Effector memory CD4-positive, alpha-beta T cell (primary cell): ENCODE measurements around the gene VCL.
A peak's percentile ranks its signal among the peaks of the same experiment; 100 is the strongest.
"Not testable (repeated sequence)": the region's sequence is repeated elsewhere in the genome, so short reads cannot be mapped to it uniquely, and the experiment has no call there.

Experiments
- DNase-seq, 3 donors: peaks; one replicate each; pipeline ENCODE4 v3.0.0-alpha.2; 2020
- H3K27ac ChIP-seq: 2 replicates; pipeline ENCODE4 v1.7.0; 2013; ENCODE audit warnings: mild to moderate bottlenecking, low read length, moderate library complexity; ENCODE audit not compliant: insufficient read depth, poor library complexity, severe bottlenecking
- H3K27me3 ChIP-seq: replicated peaks from 2 replicates; pipeline ENCODE4 v1.7.0; 2013; ENCODE audit warnings: mild to moderate bottlenecking, low read length; ENCODE audit not compliant: insufficient read depth, control insufficient read depth, poor library complexity, severe bottlenecking
- H3K36me3 ChIP-seq: 2 replicates; pipeline ENCODE4 v1.7.0; 2013; ENCODE audit warnings: mild to moderate bottlenecking, low read length, moderate library complexity; ENCODE audit not compliant: control insufficient read depth, insufficient read depth
- H3K4me1 ChIP-seq: 2 replicates; pipeline ENCODE4 v1.7.0; 2013; ENCODE audit warnings: low read length, mild to moderate bottlenecking; ENCODE audit not compliant: control insufficient read depth, insufficient read depth, poor library complexity, severe bottlenecking
- H3K4me3 ChIP-seq: 2 replicates; pipeline ENCODE4 v1.7.0; 2013; ENCODE audit warnings: low read length, low read depth, mild to moderate bottlenecking; ENCODE audit not compliant: insufficient read depth, poor library complexity, severe bottlenecking
- H3K9me3 ChIP-seq: 2 replicates; pipeline ENCODE4 v1.7.0; 2013; ENCODE audit warnings: mild to moderate bottlenecking, low read length, moderate library complexity; ENCODE audit not compliant: control insufficient read depth

VCL gene

GRCh38 chr10:74137992-74138391, 140.1 kb downstream of the VCL start:
- DNase-seq = no peak
- Histone ChIP-seq H3K27me3 (no peaks in the 10 kb centered on the region), H3K4me3 (no peak overlapping the region), H3K9me3 (no peaks in the 10 kb centered on the region), H3K27ac (no peak overlapping the region), H3K36me3 (peaks cover 34% of the 10 kb centered on the region), H3K4me1 (no peaks in the 10 kb centered on the region)

- H3K4me3 ChIP-seq, H3K4me1 ChIP-seq, H3K27me3 ChIP-seq, H3K27ac ChIP-seq, H3K9me3 ChIP-seq, DNase-seq: not testable (repeated sequence)
- peaks cover 34% of the 10 kb centered on the region for H3K36me3 ChIP-seq
Measured at GRCh38 chr10:74138596-74138995, 140.7 kb downstream of the VCL start.

DNA sequence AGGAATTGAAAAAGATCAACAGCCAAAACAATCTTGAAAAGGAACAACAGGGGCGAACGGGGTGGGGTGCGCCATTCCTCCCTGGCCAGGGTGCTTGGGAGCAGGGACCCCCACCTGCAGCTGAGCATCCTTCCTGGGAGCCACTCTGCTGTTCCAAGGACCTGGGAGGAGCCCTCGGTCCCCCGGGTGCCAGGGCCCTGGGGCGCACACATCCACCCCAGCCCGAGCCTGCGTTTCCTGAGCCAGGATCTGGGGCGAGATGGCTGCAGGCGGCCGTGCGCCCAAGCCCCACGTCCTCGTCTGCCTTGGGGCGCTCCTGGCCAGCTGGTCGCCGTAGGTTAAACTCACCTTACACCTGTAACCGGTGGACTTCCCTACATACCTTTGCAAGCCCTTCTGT, 142.1 kb downstream of the VCL start:
- H3K27me3 ChIP-seq = no peaks in the 10 kb centered on the region
- no peaks in the 10 kb centered on the region for H3K9me3 ChIP-seq
- H3K4me1 ChIP-seq = no peaks in the 10 kb centered on the region
- no peak for DNase-seq
- H3K27ac ChIP-seq = no peak overlapping the region
- H3K4me3 ChIP-seq = no peak overlapping the region
- peaks cover 27% of the 10 kb centered on the region for H3K36me3 ChIP-seq

DNA sequence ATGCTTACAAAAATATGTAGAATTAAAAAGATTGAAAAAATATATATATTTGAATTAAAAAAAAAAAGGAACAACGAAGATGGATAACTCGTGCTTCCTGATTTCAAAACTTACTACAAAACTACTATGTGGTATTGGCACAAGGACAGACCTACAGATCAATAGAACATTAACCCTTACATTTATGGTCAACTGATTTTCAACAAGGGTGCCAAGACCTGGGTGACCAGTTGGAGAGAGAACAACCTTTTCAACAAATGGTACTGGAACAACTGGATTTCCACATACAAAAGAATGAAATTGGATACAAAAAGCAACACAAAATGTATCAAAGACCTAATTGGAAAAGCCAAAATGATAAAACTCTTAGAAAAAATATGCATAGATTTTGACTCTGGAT, 142.6 kb downstream of the VCL start:
- peaks cover 27% of the 10 kb centered on the region for H3K36me3 ChIP-seq
- no peaks in the 10 kb centered on the region for H3K9me3 ChIP-seq
- no peak overlapping the region for H3K4me3 ChIP-seq
- no peak for DNase-seq
- no peaks in the 10 kb centered on the region for H3K27me3 ChIP-seq
- H3K27ac ChIP-seq = no peak overlapping the region
- H3K4me1 ChIP-seq = no peaks in the 10 kb centered on the region

DNA sequence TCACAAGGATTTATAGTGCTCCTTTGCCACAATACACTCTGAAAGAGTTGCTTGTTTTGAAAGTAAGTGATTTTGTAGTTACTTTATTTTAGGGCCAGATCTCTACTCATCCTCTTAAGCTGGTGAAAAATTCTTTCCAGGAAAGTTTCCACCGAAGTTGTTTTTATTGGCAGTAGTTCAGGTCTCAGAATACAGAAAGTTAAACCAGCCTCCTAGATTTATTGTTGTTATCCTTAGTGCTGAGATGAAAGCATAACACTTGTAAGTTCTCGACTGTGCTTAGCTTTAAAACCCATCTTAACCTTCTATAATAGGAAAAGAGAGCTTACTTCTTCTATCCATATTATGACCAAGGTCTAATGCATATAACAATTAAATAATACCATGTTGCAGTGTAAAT, 147.2 kb downstream of the VCL start:
- Histone ChIP-seq H3K27me3 (no peaks in the 10 kb centered on the region), H3K4me3 (no peak overlapping the region), H3K9me3 (no peaks in the 10 kb centered on the region), H3K4me1 (peaks cover 8% of the 10 kb centered on the region), H3K27ac (no peak overlapping the region), H3K36me3 (no peaks in the 10 kb centered on the region)
- DNase-seq = no peak

GRCh38 chr10:74146980-74147379, 149.1 kb downstream of the VCL start:
- not testable (repeated sequence) for H3K36me3 ChIP-seq, H3K9me3 ChIP-seq, H3K27ac ChIP-seq, H3K27me3 ChIP-seq, H3K4me3 ChIP-seq, DNase-seq
- peaks cover 13% of the 10 kb centered on the region for H3K4me1 ChIP-seq

- Histone ChIP-seq H3K4me3 (peak within 1 kb of the TSS; percentile 91), H3K4me1 (peaks cover 17% of the 10 kb centered on the region), H3K36me3 (no peaks in the 10 kb centered on the region), H3K27ac (peak within 1 kb of the TSS; percentile 89), H3K27me3 (no peaks in the 10 kb centered on the region), H3K9me3 (no peaks in the 10 kb centered on the region)
- DNase-seq = peak; percentile 76 to 82 (median 79)
Measured at GRCh38 chr10:74150204-74150989, 152.5 kb downstream of the VCL start, which contains the start of gene AP3M1. AP3M1 (minus strand) TSS chr10:74150828; CDS start chr10:74138379, 12,449 bp downstream.

GRCh38 chr10:74150990-74151878, 153.3 kb downstream of the VCL start, which contains the start of gene ADK:
ADK (plus strand) TSS chr10:74151221; CDS start chr10:74151279, 58 bp downstream.
- peaks cover 17% of the 10 kb centered on the region for H3K4me1 ChIP-seq

DNA sequence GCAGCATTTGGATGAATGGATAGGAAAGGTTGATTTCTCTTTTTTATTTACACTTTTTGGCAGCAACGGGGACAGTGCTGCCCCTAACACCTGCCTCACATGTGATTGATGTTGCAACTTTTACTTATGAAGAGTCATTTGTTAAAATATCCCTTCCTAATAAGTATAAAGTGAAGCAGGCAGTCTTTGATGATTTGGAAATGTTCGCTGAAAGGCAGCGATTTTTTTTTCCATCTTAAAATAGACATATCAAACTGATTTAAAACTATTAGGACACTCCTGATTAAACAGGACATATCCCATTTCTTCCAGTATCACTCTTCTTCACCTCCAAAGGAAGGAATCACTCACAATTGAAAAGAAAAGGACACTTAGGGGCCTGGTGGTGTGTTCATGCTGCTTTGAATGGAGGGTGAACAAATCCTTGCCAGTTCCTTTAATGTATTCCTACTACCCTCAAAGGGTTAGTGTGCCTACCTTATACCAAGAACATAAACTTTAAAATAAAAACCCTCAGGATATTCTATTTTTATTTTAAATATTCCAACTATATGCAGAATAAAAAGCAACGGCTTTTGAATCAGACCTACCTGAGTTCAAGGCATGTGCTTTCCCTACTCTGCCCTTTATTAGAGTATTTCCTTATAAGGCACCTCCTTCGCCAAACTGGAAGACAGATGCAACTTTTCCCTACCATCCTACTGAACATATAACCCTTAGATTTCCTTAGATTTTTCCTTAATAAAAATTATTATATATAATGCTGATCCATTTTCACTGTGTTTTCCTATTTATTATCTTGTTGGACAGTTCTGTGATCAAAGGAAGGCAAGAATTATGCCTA, 154.2 kb downstream of the VCL start:
- Histone ChIP-seq H3K27me3 (no peaks in the 10 kb centered on the region), H3K4me1 (peaks cover 17% of the 10 kb centered on the region), H3K4me3 (peak overlapping the region; percentile 91), H3K36me3 (no peaks in the 10 kb centered on the region), H3K27ac (peak overlapping the region; percentile 89), H3K9me3 (no peaks in the 10 kb centered on the region)
- no peak for DNase-seq

More at GRCh38 chr10:74150990-74151878, 153.3 kb downstream of the VCL start, which contains the start of gene ADK:
- Histone ChIP-seq H3K27ac (peak within 1 kb of the TSS; percentile 89), H3K27me3 (no peaks in the 10 kb centered on the region), H3K36me3 (no peaks in the 10 kb centered on the region), H3K9me3 (no peaks in the 10 kb centered on the region), H3K4me3 (peak within 1 kb of the TSS; percentile 91)
- DNase-seq = peak; percentile 99 to 100 (median 99)
